ENCODE data around the gene MPRIP.
"Not testable (repeated sequence)": the region's sequence is repeated elsewhere in the genome, so short reads cannot be mapped to it uniquely, and the experiment has no call there.

GRCh38 chr17:17007891-17008290 is 34.4 kb upstream of the MPRIP start:
- TF ChIP-seq ZNF207 (IDR thresholded peaks at IDR 0.05; ENCODE audit: borderline replicate concordance); MEIS2 (CRISPR knock-in tag; IDR thresholded peaks at IDR 0.05); NFYB (CRISPR knock-in tag; IDR thresholded peaks at IDR 0.05); ZBTB26 (CRISPR knock-in tag; IDR thresholded peaks at IDR 0.05; ENCODE audit: borderline replicate concordance); CTCF (CRISPR knock-in tag; IDR thresholded peaks at IDR 0.05); TAF1 (CRISPR knock-in tag; IDR thresholded peaks at IDR 0.05); REST (IDR thresholded peaks at IDR 0.05; ENCODE audit: borderline replicate concordance in 1 of 2, low read depth in 1 of 2, low read length in 2 of 2): not testable (repeated sequence)
